Retinal pigment epithelial cell (primary cell): ENCODE measurements around the gene AK9.
"Not testable (repeated sequence)": the region's sequence is repeated elsewhere in the genome, so short reads cannot be mapped to it uniquely, and the experiment has no call there.

Experiments used
- DNase-seq: peaks from one replicate; pipeline ENCODE4 v3.0.0-alpha.2; 2010; ENCODE audit warnings: low read depth
- H3K4me3 ChIP-seq: 2 replicates; pipeline ENCODE4 v1.5.1; 2011; ENCODE audit warnings: mild to moderate bottlenecking, low read length, control low read depth, moderate library complexity
- CTCF ChIP-seq: conservative IDR thresholded peaks from 2 replicates; pipeline ENCODE4 v1.5.1; 2011; ENCODE audit warnings: low read depth, low read length, control low read depth, inconsistent platforms

Gene AK9

DNA sequence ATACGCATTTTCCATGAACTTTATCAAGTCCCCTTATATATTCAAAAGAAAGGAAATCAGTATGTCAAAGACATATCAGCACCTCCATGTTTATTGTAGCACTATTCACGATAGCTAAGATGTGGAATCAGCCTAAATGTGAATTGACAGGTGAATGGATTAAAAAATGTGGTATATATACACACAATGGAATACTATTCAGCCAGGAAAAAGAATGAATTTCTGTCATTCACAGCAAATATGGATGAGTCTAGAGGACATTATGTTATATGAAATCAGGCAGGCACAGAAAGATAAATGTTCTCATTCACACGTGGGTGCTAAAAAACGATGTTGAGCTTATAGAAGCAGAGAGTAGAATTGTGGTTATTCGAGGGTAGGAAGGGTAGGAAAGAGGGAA is 5.4 kb upstream of the AK9 start:
- no peak for TF ChIP-seq CTCF
- no peak for DNase-seq
- no peak overlapping the region for H3K4me3 ChIP-seq

- H3K4me3 ChIP-seq, result no peak overlapping the region
- no peak for TF ChIP-seq CTCF
- no peak for DNase-seq
Measured at GRCh38 chr6:109695468-109695867, 4.5 kb upstream of the AK9 start.

- H3K4me3 ChIP-seq, result no peak overlapping the region
- TF ChIP-seq CTCF, result no peak
- no peak for DNase-seq
Measured at GRCh38 chr6:109693111-109693510, 2.1 kb upstream of the AK9 start.

DNA sequence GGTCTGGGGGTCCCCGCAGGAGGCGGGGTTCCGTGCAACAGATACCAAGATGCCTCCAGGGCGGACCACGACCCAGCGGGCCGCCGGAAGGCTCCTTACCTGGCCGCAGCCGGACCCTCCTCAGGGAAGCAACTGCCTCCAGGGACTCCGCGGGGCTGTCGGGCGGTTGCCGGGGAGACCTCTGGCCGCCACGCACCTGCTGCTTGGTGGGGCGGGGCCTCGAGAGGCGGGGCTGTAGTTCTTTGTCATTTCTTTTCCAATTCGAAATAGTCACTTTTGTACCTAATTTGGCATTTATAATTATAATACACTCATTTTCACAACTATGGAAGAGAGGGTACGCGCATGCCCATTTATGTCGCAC is 647 bp downstream of the AK9 start:
- no peak for TF ChIP-seq CTCF
- no peak for DNase-seq

GRCh38 chr6:109687271-109687761 is 3.7 kb downstream of the AK9 start:
- H3K4me3 ChIP-seq, result no peak overlapping the region
- DNase-seq, result peak; percentile 44
- TF ChIP-seq CTCF, result no peak

More for the DNA sequence above, 647 bp downstream of the AK9 start:
- peak overlapping the region; percentile 92 for H3K4me3 ChIP-seq

DNA sequence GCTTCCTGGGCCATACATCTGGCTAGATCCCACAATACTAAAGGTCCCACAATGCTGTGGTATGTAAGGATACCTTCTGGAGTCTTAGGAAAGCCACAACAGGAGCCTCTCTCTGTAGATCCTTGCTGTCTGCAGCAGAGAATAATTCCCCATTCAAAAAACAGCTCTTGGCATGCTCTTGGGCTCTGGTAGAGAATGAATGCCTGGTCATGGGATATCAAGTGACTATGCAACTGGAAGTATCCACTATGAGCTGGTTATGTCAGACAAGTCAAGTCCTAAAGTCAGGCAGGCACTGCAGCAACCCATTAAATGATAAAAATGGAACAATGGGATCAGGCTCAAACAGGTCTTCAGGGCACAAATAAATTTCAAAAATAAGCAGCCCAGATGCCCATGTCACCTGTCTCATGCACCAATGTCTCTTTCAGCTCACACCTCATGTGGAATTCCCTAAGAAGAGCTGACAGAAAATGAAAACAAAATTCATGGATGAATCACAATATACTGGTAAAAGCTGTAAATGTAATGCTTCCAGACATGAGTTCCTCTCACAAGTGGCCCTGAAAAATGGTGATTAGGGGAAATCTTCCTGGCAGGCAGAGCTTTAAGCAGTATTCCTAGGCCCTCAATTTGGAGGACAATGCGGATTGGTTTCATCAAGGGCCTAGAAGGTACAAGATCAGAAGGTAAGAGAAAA is 4.3 kb downstream of the AK9 start:
- TF ChIP-seq CTCF, result no peak
- no peak overlapping the region for H3K4me3 ChIP-seq
- DNase-seq, result no peak

DNA sequence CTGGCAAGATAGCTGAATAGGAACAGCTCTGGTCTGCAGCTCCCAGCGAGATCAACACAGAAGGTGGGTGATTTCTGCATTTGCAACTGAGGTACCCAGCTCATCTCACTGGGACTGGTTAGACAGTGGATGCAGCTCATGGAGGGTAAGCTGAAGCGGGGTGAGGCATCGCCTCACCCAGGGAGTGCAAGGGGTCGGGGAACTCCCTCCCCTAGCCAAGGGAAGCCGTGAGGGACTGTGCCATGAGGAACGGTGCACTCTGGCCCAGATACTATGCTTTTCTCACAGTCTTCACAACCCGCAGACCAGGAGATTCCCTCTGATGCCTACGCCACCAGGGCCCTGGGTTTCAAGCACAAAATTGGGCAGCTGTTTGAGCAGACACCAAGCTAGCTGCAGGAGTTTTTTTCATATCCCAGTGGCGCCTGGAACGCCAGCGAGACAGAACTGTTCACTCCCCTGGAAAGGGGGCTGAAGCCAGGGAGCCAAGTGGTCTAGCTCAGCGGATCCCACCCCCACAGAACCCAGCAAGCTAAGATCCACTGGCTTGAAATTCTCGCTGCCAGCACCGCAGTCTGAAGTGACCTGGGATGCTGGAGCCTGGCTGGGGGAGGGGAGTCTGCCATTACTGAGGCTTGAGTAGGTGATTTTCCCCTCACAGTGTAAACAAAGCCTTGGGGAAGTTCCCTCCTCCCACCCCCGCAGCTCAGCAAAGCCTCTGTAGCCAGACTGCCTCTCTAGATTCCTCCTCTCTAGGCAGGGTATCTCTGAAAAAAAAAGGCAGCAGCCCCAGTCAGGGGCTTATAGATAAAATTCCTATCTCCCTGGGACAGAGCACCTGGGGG is 12.1 kb downstream of the AK9 start:
- DNase-seq, H3K4me3 ChIP-seq: not testable (repeated sequence)
